Suprapubic skin (tissue), 4 donors: ENCODE measurements around the gene GPR137B.

Experiments
- CTCF ChIP-seq, 2 donors: fragments of 200-600 bp in 1 of 2; fragments of 450-650 bp in 1 of 2; sonication (generic) in 1 of 2; IDR thresholded peaks; one replicate each; pipeline ENCODE4 v1.5.1; 2016 to 2019; ENCODE audit warnings: antibody characterized with exemption in 2 of 2, mild to moderate bottlenecking in 1 of 2, moderate library complexity in 1 of 2
- POLR2A ChIP-seq, 2 donors: fragments of 450-650 bp; IDR thresholded peaks; one replicate each; pipeline ENCODE4 v1.6.1; 2017; ENCODE audit warnings: antibody characterized with exemption in 2 of 2, mild to moderate bottlenecking in 2 of 2, moderate library complexity in 2 of 2
- POLR2AphosphoS5 ChIP-seq, 3 donors: sonication (generic); formaldehyde crosslinking; IDR thresholded peaks; one replicate each; pipeline ENCODE4 v1.6.1; 2017; ENCODE audit warnings: antibody characterized with exemption in 3 of 3

- no peak for TF ChIP-seq CTCF (IDR thresholded peaks at IDR 0.05)
- no peak for TF ChIP-seq POLR2A (IDR thresholded peaks at IDR 0.05)
- TF ChIP-seq POLR2AphosphoS5 (IDR thresholded peaks at IDR 0.05): no peak
These were observed 64.8 kb downstream of the GPR137B start for GRCh38 chr1:236207121-236207520.
